ENCODE results near the gene ZNF230.

Gene ZNF230

DNA sequence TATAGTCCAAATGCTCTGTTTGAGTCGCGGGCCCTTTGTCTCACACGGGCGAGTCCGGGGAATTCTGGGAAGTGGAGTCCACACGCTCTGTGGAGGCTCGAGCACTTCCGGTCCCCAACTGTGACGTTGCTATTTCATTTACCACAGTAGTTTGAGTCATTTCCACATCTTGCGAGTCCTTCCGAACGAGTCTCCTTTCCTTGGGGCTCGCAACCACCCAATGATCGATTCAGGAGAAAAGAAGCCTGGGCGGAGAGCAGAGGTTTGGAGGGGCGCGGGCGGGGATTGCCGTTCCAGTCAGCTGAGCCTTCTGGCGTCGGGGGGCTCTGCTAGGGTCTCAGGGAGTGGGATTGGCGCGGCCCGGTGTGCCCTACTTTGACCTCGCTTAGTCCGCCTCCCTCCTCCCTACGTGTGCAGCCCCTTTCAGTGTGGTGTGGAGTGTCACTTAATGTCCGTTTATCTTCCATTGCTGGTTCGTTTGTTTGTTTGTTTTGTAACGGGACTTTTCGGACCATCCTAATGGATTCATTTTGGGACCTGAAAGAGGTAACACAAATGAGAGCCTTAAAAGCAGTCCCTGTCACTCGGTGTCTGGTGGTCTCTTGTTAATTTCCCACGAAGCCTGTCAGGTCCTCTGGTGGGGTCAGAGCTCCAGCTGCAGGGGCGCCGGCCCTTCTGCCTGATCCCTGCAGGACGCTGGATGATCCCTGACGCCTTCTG lies 22.6 kb downstream of the ZNF230 start, which contains the start of gene ZNF222:
ZNF222 (plus strand) TSS at position 163 of the 720 bp plus-strand sequence; CDS start at position 221, 58 bp downstream.
- DNase-seq (ENCODE audit: low read depth): peak; percentile 91
- H3K4me3 ChIP-seq (ENCODE audit: low read length): peak within 1 kb of the TSS; percentile 92

DNA sequence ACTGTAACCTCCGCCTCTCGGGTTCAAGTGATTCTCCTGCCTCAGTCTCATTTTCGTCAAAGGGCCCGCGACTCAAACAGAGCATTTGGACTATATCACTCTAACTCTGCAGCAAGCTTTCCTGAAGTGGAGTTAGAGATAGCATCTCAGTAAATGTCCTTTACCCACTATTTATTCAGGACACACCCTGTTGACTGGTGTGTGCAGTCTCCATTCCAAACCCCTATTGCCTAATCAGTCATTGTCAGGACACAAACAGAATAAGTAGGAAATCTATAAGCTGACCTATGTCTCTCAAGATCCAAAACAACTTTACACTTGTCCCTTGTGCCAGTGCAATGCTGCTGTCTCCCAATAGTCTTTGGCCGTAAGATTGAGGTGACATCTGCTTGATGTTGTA lies 23.9 kb downstream of the ZNF230 start:
- TF ChIP-seq, protein P1, sequence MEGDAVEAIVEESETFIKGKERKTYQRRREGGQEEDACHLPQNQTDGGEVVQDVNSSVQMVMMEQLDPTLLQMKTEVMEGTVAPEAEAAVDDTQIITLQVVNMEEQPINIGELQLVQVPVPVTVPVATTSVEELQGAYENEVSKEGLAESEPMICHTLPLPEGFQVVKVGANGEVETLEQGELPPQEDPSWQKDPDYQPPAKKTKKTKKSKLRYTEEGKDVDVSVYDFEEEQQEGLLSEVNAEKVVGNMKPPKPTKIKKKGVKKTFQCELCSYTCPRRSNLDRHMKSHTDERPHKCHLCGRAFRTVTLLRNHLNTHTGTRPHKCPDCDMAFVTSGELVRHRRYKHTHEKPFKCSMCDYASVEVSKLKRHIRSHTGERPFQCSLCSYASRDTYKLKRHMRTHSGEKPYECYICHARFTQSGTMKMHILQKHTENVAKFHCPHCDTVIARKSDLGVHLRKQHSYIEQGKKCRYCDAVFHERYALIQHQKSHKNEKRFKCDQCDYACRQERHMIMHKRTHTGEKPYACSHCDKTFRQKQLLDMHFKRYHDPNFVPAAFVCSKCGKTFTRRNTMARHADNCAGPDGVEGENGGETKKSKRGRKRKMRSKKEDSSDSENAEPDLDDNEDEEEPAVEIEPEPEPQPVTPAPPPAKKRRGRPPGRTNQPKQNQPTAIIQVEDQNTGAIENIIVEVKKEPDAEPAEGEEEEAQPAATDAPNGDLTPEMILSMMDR (IDR thresholded peaks at IDR 0.05; ENCODE audit: insufficient read depth, low read depth, low read length, missing control alignments): no peak
- no peak overlapping the region for H3K4me3 ChIP-seq (ENCODE audit: low read length)
- DNase-seq (ENCODE audit: low read depth): no peak

More for the DNA sequence above, 22.6 kb downstream of the ZNF230 start, which contains the start of gene ZNF222:
- TF ChIP-seq, protein P1 (IDR thresholded peaks at IDR 0.05; ENCODE audit: insufficient read depth, low read depth, low read length, missing control alignments): no peak

GRCh38 chr19:44032001-44032610 lies 29.3 kb downstream of the ZNF230 start:
- H3K4me3 ChIP-seq (ENCODE audit: low read length): no peak overlapping the region
- no peak for DNase-seq (ENCODE audit: low read depth)

DNA sequence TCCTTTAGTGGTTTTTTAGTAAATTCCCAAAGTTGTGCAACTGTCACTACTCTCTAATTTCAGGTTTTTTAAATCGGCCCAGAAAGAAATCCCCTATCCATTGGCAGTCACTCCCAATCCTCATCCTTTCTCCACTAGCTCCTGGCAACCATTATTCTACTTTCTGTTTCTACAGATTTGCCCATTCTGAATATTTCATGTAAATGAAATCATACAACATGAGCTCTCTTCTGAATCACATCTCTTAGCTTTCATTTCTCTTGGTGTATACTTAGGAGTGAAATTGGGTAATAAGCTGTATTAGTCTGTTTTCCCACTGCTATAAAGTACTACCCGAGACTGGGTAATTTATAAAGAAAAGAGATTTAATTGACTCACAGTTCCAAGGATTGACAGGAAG lies 39.4 kb downstream of the ZNF230 start:
- no peak for DNase-seq (ENCODE audit: low read depth)
- no peak overlapping the region for H3K4me3 ChIP-seq (ENCODE audit: low read length)
- TF ChIP-seq, protein P1 (IDR thresholded peaks at IDR 0.05; ENCODE audit: insufficient read depth, low read depth, low read length, missing control alignments): no peak

More at GRCh38 chr19:44032001-44032610, 29.3 kb downstream of the ZNF230 start:
- TF ChIP-seq, protein P1 (IDR thresholded peaks at IDR 0.05; ENCODE audit: insufficient read depth, low read depth, low read length, missing control alignments): no peak

- peak; percentile 79 for DNase-seq (ENCODE audit: low read depth)
- TF ChIP-seq, protein P1 (IDR thresholded peaks at IDR 0.05; ENCODE audit: insufficient read depth, low read depth, low read length, missing control alignments): no peak
- peak overlapping the region; percentile 93 for H3K4me3 ChIP-seq (ENCODE audit: low read length)
Measured at GRCh38 chr19:44050740-44051649, 48.2 kb downstream of the ZNF230 start.

DNA sequence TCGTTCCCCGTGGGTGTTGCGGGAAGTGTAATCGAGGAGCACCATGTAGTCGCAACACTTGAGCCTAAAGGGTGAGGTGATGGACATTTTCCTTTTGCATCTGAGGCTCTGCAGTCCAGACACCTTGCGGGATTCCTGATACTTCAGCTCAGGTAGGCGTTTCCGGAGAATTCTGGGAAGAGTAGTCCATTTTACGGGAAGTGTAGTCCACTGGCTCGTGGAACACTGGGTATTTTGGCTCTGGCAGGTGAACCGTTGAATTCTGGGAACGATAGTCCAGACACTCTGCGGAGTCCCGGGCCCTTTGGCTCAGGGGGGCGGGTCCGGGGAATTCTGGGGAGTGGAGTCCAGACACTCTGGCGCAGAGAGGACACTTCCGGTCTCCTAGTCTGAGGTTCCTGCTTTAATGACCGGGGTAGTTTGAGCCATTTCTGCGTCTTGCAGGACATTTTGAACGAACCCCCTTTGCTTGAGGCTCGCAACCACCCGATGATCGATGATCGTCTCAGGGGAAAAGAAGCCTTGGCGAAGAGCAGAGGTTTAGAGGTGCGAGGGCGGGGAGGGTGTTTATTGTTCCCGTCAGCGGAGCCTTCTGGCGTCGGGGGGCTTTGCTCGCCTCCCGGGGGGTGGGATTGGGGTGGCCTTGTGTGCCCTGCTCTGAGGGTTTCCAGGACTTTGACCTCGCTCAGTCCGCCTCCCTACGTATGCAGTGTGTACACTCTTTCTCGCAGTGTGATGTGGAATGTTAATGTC lies 49.1 kb downstream of the ZNF230 start, which contains the start of gene ZNF223:
ZNF223 (plus strand) TSS at position 387 of the 753 bp plus-strand sequence. CDS start 3,141 bp downstream, outside the sequence.
- TF ChIP-seq, protein P1 (IDR thresholded peaks at IDR 0.05; ENCODE audit: insufficient read depth, low read depth, low read length, missing control alignments): no peak
- DNase-seq (ENCODE audit: low read depth): peak; percentile 97
- peak within 1 kb of the TSS; percentile 93 for H3K4me3 ChIP-seq (ENCODE audit: low read length)

All from epithelial cell of esophagus (primary cell).